Lower leg skin (tissue), 4 donors: ENCODE measurements around the gene MMEL1. TPM values are rescaled to one million over a fixed set of nuclear protein-coding genes. Genes with fewer than 3 reads are reported as not detected.
"Not testable (repeated sequence)": the region's sequence is repeated elsewhere in the genome, so short reads cannot be mapped to it uniquely, and the experiment has no call there.

Source experiments
- DNase-seq, 2 donors: peaks; one replicate each; pipeline ENCODE4 v3.0.0-alpha.2; 2019; ENCODE audit warnings: low spot score in 2 of 2
- H3K4me3 ChIP-seq: fragments of 200-600 bp; sonication (generic); 2 replicates; pipeline ENCODE4 v1.5.1; 2017; ENCODE audit warnings: mild to moderate bottlenecking, low read depth; ENCODE audit not compliant: poor library complexity, severe bottlenecking
- CTCF ChIP-seq, 3 donors: fragments of 450-650 bp; IDR thresholded peaks; one replicate each; pipeline ENCODE4 v1.5.1; 2016; ENCODE audit warnings: antibody characterized with exemption in 3 of 3, mild to moderate bottlenecking in 3 of 3, moderate library complexity in 2 of 3
- POLR2A ChIP-seq, 2 donors: fragments of 450-650 bp; IDR thresholded peaks; one replicate each; pipeline ENCODE4 v1.6.1; 2016 to 2017; ENCODE audit warnings: antibody characterized with exemption in 2 of 2, mild to moderate bottlenecking in 1 of 2, moderate library complexity in 1 of 2
- WGBS, 2 donors: methylation state at CpG; one replicate each; pipeline ENCODE4 v1.1.5; 2018; 5-methylcytosine and 5-hydroxymethylcytosine counted together
- intact Hi-C: fragments of 100-400 bp; cut with DNase I; formaldehyde crosslinking; loops from one replicate; pipeline ENCODE4 v1.15.0; 2023; ENCODE audit warnings: low total_unique reads
- total RNA-seq, 4 donors: library from RNA; depleted of rRNA; stranded (reverse); fragments of >200 nt; gene quantifications; one replicate each; pipeline ENCODE4 v1.1.0, GENCODE V29; 2016

The MMEL1 gene
- total RNA-seq, 4 donors from 2014 or later, result 0.27 to 3.5 (median 1.6) TPM

GRCh38 chr1:2556277-2556677 lies 76.5 kb downstream of the MMEL1 start, which contains the start of gene TNFRSF14:
Gene TNFRSF14 (plus strand): TSS chr1:2556371. CDS start chr1:2556665, 294 bp downstream.
- peak within 1 kb of the TSS; percentile 54 for H3K4me3 ChIP-seq
- 0% methylated on average over 12 to 14 of the region's 16 CpGs for WGBS, 2 donors
- TF ChIP-seq CTCF (IDR thresholded peaks at IDR 0.05) (no peak), POLR2A (IDR thresholded peaks at IDR 0.05) (no peak)
- peak; percentile 63 to 94 for DNase-seq
- intact Hi-C loops, result no loop called here

- WGBS, 2 donors, result 1 to 2% methylated on average over 24 to 25 of the region's 26 CpGs
- H3K4me3 ChIP-seq, result peak overlapping the region; percentile 54
- DNase-seq, result peak; percentile 92 to 99
- no peak for TF ChIP-seq CTCF (IDR thresholded peaks at IDR 0.05)
- TF ChIP-seq POLR2A (IDR thresholded peaks at IDR 0.05), result peak in 1 of 2 donors; percentile 58
- intact Hi-C loops, result no loop called here
Measured at GRCh38 chr1:2555634-2556276, 77.1 kb downstream of the MMEL1 start.

GRCh38 chr1:2554621-2555387 lies 78.0 kb downstream of the MMEL1 start:
- DNase-seq, result no peak
- no peak for TF ChIP-seq POLR2A (IDR thresholded peaks at IDR 0.05)
- TF ChIP-seq CTCF (IDR thresholded peaks at IDR 0.05), result no peak
- intact Hi-C loops, result no loop called here
- 62 to 63% methylated on average over 18 of the region's 19 CpGs for WGBS, 2 donors
- no peak overlapping the region for H3K4me3 ChIP-seq

- no peak overlapping the region for H3K4me3 ChIP-seq
- DNase-seq, result no peak
- intact Hi-C loops, result no loop called here
- TF ChIP-seq CTCF (IDR thresholded peaks at IDR 0.05) (no peak), POLR2A (IDR thresholded peaks at IDR 0.05) (no peak)
- WGBS, 2 donors, result 80 to 86% methylated on average over 28 to 30 of the region's 30 CpGs
Measured at GRCh38 chr1:2553871-2554620, 78.8 kb downstream of the MMEL1 start.

GRCh38 chr1:2553076-2553475 lies 79.7 kb downstream of the MMEL1 start:
- intact Hi-C loops, H3K4me3 ChIP-seq, DNase-seq: not testable (repeated sequence)
- WGBS, 2 donors, result 83 to 84% methylated on average over 7 to 9 of the region's 9 CpGs

- intact Hi-C loops, result no loop called here
- 86 to 92% methylated on average over 26 of the region's 26 CpGs for WGBS, 2 donors
- no peak for DNase-seq
- no peak overlapping the region for H3K4me3 ChIP-seq
- TF ChIP-seq CTCF (IDR thresholded peaks at IDR 0.05), result no peak
- TF ChIP-seq POLR2A (IDR thresholded peaks at IDR 0.05), result no peak
Measured at GRCh38 chr1:2552189-2552588, 80.6 kb downstream of the MMEL1 start.

- DNase-seq, intact Hi-C loops, H3K4me3 ChIP-seq: not testable (repeated sequence)
- WGBS, 2 donors, result 77 to 83% methylated on average over 9 of the region's 9 CpGs
Measured at GRCh38 chr1:2551544-2551943, 81.3 kb downstream of the MMEL1 start.

- 78 to 81% methylated on average over 9 to 10 of the region's 12 CpGs for WGBS, 2 donors
- DNase-seq, H3K4me3 ChIP-seq, intact Hi-C loops: not testable (repeated sequence)
Measured at GRCh38 chr1:2550309-2550861, 82.4 kb downstream of the MMEL1 start.
